Hepatocyte (in vitro differentiated cells): Measurements from ENCODE around the gene CDPF1.

Experiments
- CTCF ChIP-seq: fragments of 200-600 bp; sonication (generic); IDR thresholded peaks from 2 replicates; pipeline ENCODE4 v1.5.1; 2016; ENCODE audit warnings: antibody characterized with exemption, mild to moderate bottlenecking; ENCODE audit not compliant: poor library complexity
- EZH2 ChIP-seq: fragments of 200-600 bp; sonication (generic); IDR thresholded peaks from 2 replicates; pipeline ENCODE4 v1.6.1; 2016; ENCODE audit warnings: antibody characterized with exemption, mild to moderate bottlenecking, borderline replicate concordance

- TF ChIP-seq CTCF = no peak
- TF ChIP-seq EZH2 = no peak
Measured at GRCh38 chr22:46230262-46230901, 19.7 kb downstream of the CDPF1 start.
